Activated CD4-positive, alpha-beta memory T cell treated with anti-CD3 and anti-CD28 coated beads for 36 hours (primary cell): ENCODE measurements around the gene DHRSX. TPM values are rescaled to one million over a fixed set of nuclear protein-coding genes. Genes with fewer than 3 reads are reported as not detected.
"Not testable (repeated sequence)": the region's sequence is repeated elsewhere in the genome, so short reads cannot be mapped to it uniquely, and the experiment has no call there.

ENCODE experiments used
- CTCF ChIA-PET: fragments of 350-600 bp; sonication (Branson Sonifier 250); formaldehyde crosslinking; loops from one replicate; lab custom pipeline; 2021; ENCODE audit warnings: antibody characterized with exemption, inconsistent platforms; lab: Charles Lee
- POLR2A ChIA-PET: fragments of 350-600 bp; sonication (Branson Sonifier 250); formaldehyde crosslinking; loops from one replicate; lab custom pipeline; 2021; ENCODE audit warnings: antibody characterized with exemption; lab: Charles Lee
- DNase-seq: peaks from one replicate; pipeline ENCODE4 v3.0.0-alpha.2; 2020
- H3K27ac Mint-ChIP-seq: one replicate; pipeline ENCODE4 v1.8.0; 2021; ENCODE audit warnings: mixed read lengths
- H3K27me3 Mint-ChIP-seq: one replicate; pipeline ENCODE4 v1.8.0; 2021; ENCODE audit warnings: mixed read lengths
- H3K36me3 Mint-ChIP-seq: one replicate; pipeline ENCODE4 v1.8.0; 2021; ENCODE audit warnings: mixed read lengths
- H3K4me1 Mint-ChIP-seq: one replicate; pipeline ENCODE4 v1.8.0; 2021; ENCODE audit warnings: low read depth, mixed read lengths
- H3K4me3 Mint-ChIP-seq: one replicate; pipeline ENCODE4 v1.8.0; 2021; ENCODE audit warnings: mild to moderate bottlenecking, mixed read lengths
- H3K9me3 Mint-ChIP-seq: one replicate; pipeline ENCODE4 v1.8.0; 2021; ENCODE audit warnings: mixed read lengths
- intact Hi-C: fragments of 100-400 bp; cut with micrococcal nuclease; formaldehyde crosslinking; loops from one replicate; pipeline ENCODE4 v1.15.1; 2023
- total RNA-seq, 2 experiments: library from RNA; stranded (reverse); gene quantifications; one replicate each; pipeline ENCODE4 v1.2.3, GENCODE V29; 2021

The DHRSX gene
- total RNA-seq, 2 experiments from 2014 or later = 20.7 to 21.3 TPM

- H3K27ac Mint-ChIP-seq, POLR2A ChIA-PET, CTCF ChIA-PET, H3K9me3 Mint-ChIP-seq, intact Hi-C loops, H3K4me3 Mint-ChIP-seq, H3K4me1 Mint-ChIP-seq, H3K27me3 Mint-ChIP-seq, DNase-seq: not testable (repeated sequence)
- peaks cover 20% of the 10 kb centered on the region for H3K36me3 Mint-ChIP-seq
Observed at GRCh38 chrX:2312061-2312591, 188.7 kb downstream of the DHRSX start.

DNA sequence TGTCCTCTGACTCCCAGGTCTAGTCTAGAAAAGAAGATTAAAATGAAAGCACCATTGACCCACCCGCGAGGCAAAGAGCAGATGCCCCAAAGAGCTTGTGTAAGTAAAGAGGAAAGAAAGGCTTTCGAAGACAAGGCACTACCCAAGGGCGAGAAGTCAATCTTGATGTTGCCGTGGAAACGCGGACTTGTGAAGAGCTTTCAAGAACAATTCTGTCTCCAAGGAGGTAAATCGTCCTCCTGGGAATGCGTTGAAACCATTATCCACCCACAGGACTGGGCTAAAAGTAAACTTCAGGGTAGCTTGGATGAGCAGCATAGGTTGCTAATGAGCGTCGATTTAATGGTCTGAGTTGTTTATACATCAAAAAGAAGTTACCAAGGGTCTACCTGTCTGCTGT is 189.3 kb downstream of the DHRSX start:
- peaks cover 24% of the 10 kb centered on the region for H3K36me3 Mint-ChIP-seq
- H3K27me3 Mint-ChIP-seq = no peaks in the 10 kb centered on the region
- H3K4me1 Mint-ChIP-seq = no peaks in the 10 kb centered on the region
- CTCF ChIA-PET = no interaction called here
- no peak overlapping the region for H3K4me3 Mint-ChIP-seq
- H3K9me3 Mint-ChIP-seq = peaks cover 4% of the 10 kb centered on the region
- POLR2A ChIA-PET = no interaction called here
- intact Hi-C loops = no loop called here
- no peak for DNase-seq
- H3K27ac Mint-ChIP-seq = no peak overlapping the region

GRCh38 chrX:2301901-2302300 is 198.9 kb downstream of the DHRSX start:
- no peak for DNase-seq
- no peaks in the 10 kb centered on the region for H3K27me3 Mint-ChIP-seq
- peaks cover 21% of the 10 kb centered on the region for H3K36me3 Mint-ChIP-seq
- H3K9me3 Mint-ChIP-seq = peaks cover 12% of the 10 kb centered on the region
- ChIA-PET CTCF (no interaction called here), POLR2A (no interaction called here)
- no peaks in the 10 kb centered on the region for H3K4me1 Mint-ChIP-seq
- no peak overlapping the region for H3K4me3 Mint-ChIP-seq
- intact Hi-C loops = no loop called here
- no peak overlapping the region for H3K27ac Mint-ChIP-seq

DNA sequence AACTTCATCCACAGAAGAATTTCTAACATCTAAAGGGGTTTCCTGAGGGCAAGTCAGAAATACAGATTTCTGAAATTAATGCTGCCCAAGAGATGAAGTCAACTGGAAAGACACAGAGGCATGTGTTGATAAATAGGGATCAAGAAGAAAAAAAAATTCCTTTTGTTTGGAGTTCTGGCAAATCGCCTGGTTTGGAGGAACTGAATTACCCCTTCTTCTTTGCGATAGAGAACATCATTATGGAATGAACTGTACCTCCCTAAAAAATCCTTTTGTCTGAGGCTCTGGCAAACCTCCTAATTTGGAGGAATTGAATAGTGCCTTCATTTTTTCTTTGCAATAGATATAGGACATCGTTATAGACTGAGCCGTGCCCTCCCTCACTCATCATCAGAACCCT is 200.9 kb downstream of the DHRSX start:
- H3K9me3 Mint-ChIP-seq = peaks cover 10% of the 10 kb centered on the region
- POLR2A ChIA-PET = no interaction called here
- no peak for DNase-seq
- H3K27me3 Mint-ChIP-seq = no peaks in the 10 kb centered on the region
- H3K27ac Mint-ChIP-seq = no peak overlapping the region
- CTCF ChIA-PET = no interaction called here
- no peaks in the 10 kb centered on the region for H3K4me1 Mint-ChIP-seq
- intact Hi-C loops = no loop called here
- no peak overlapping the region for H3K4me3 Mint-ChIP-seq
- peaks cover 5% of the 10 kb centered on the region for H3K36me3 Mint-ChIP-seq

- Mint-ChIP-seq H3K27ac (no peak overlapping the region), H3K36me3 (peaks cover 49% of the 10 kb centered on the region), H3K4me1 (no peaks in the 10 kb centered on the region), H3K4me3 (no peak overlapping the region), H3K27me3 (no peaks in the 10 kb centered on the region), H3K9me3 (peaks cover 9% of the 10 kb centered on the region)
- POLR2A ChIA-PET = no interaction called here
- intact Hi-C loops = no loop called here
- DNase-seq = no peak
- CTCF ChIA-PET = no interaction called here
Observed at GRCh38 chrX:2286731-2287130, 214.0 kb downstream of the DHRSX start.

GRCh38 chrX:2284601-2285000 is 216.2 kb downstream of the DHRSX start:
- CTCF ChIA-PET = no interaction called here

GRCh38 chrX:2284133-2284532 is 216.6 kb downstream of the DHRSX start:
- DNase-seq = no peak
- intact Hi-C loops = no loop called here
- Mint-ChIP-seq H3K27ac (no peak overlapping the region), H3K36me3 (peaks cover 33% of the 10 kb centered on the region), H3K27me3 (no peaks in the 10 kb centered on the region), H3K4me1 (no peaks in the 10 kb centered on the region), H3K9me3 (peaks cover 9% of the 10 kb centered on the region), H3K4me3 (no peak overlapping the region)
- ChIA-PET POLR2A (no interaction called here), CTCF (no interaction called here)

More at GRCh38 chrX:2284601-2285000, 216.2 kb downstream of the DHRSX start:
- no peak for DNase-seq
- POLR2A ChIA-PET = no interaction called here
- peaks cover 37% of the 10 kb centered on the region for H3K36me3 Mint-ChIP-seq
- intact Hi-C loops = no loop called here
- H3K27me3 Mint-ChIP-seq = no peaks in the 10 kb centered on the region
- peaks cover 9% of the 10 kb centered on the region for H3K9me3 Mint-ChIP-seq
- H3K27ac Mint-ChIP-seq = no peak overlapping the region
- no peak overlapping the region for H3K4me3 Mint-ChIP-seq
- no peaks in the 10 kb centered on the region for H3K4me1 Mint-ChIP-seq

DNA sequence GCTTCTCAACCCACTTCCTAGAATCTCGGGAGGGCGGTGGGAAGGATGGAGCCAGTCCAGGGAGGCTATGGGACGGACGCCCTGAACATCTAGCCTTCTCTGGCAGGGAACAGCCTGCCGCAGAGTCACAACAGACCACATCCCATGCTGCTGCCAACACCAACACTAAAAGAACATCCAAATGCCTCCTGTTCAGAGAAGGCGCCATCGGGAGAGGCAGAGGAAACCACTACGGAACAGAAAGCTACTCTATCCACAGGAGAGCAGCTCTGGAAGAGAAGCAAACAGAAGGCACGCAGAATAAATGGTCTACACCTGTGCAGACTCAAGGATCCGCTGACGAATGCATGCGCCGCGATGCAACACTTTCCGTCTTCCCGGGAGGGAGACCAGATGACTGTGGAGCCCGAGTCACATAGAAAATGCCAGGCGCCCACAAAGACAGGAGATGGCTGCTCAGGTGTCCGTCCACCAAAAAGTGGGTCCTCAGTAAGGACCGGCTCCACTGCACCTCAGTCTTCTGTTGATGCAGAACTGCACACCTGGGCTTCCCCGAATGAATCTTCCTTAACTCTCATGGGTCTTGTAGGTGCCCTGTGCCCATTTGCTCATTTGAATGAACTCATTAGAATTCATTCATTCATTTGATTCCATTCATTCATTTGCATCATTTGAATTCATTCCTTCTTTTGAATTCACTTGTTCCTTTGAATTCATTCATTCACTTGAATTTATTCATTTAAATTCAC is 217.5 kb downstream of the DHRSX start:
- CTCF ChIA-PET = no interaction called here
- Mint-ChIP-seq H3K36me3 (peaks cover 26% of the 10 kb centered on the region), H3K9me3 (peaks cover 9% of the 10 kb centered on the region), H3K4me1 (no peaks in the 10 kb centered on the region), H3K27ac (no peak overlapping the region), H3K27me3 (no peaks in the 10 kb centered on the region), H3K4me3 (no peak overlapping the region)
- no peak for DNase-seq
- POLR2A ChIA-PET = no interaction called here
- intact Hi-C loops = no loop called here

GRCh38 chrX:2282490-2283090 is 218.2 kb downstream of the DHRSX start:
- Mint-ChIP-seq H3K27me3 (no peaks in the 10 kb centered on the region), H3K4me3 (no peak overlapping the region), H3K9me3 (peaks cover 9% of the 10 kb centered on the region), H3K36me3 (peaks cover 24% of the 10 kb centered on the region), H3K4me1 (no peaks in the 10 kb centered on the region), H3K27ac (no peak overlapping the region)
- intact Hi-C loops = no loop called here
- CTCF ChIA-PET = no interaction called here
- POLR2A ChIA-PET = no interaction called here
- DNase-seq = no peak

DNA sequence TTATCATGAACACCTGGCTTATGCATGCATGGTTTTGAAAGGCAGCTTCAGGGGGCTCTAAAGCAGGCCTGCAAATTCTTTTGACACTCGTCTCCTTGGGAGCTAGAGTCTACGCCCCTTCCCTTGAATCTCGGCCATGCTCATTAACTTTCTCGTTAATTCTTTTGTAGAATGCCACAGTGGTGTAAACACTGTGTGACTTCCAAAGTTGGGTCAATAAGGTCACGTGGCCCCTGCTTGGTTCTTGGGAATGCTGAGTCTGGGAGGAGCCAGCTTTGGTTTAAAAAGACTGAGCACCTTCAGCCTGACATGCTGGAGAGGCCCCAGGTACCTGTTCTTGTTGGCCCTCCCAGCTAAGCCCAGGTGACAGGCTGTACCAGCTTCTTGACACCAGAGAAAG is 228.4 kb downstream of the DHRSX start:
- Mint-ChIP-seq H3K4me3 (no peak overlapping the region), H3K36me3 (peaks cover 28% of the 10 kb centered on the region), H3K27ac (no peak overlapping the region), H3K27me3 (no peaks in the 10 kb centered on the region), H3K9me3 (peaks cover 1% of the 10 kb centered on the region), H3K4me1 (no peaks in the 10 kb centered on the region)
- no peak for DNase-seq
- intact Hi-C loops = no loop called here
- ChIA-PET POLR2A (no interaction called here), CTCF (no interaction called here)

DNA sequence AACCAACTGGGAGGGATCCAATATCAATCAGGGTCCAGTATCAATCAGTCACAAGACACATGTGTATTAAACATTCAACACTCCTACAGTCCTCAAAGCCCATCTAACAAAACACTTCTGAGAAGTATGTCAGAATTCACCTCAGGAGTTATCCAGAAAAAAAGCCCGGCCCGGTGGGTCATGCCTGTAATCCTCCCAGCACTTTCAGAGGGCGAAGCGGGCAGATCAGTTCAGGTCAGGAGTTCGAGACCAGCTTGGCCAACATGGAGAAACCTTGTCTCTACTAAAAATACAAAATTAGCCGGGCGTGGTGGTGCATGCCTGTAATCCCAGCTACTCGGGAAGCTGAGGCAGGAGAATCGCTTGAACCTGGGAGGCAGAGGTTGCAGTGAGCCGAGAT is 229.2 kb downstream of the DHRSX start:
- H3K9me3 Mint-ChIP-seq, intact Hi-C loops, DNase-seq, H3K4me1 Mint-ChIP-seq, CTCF ChIA-PET, H3K4me3 Mint-ChIP-seq, H3K27ac Mint-ChIP-seq, H3K27me3 Mint-ChIP-seq, POLR2A ChIA-PET: not testable (repeated sequence)
- peaks cover 32% of the 10 kb centered on the region for H3K36me3 Mint-ChIP-seq

GRCh38 chrX:2270783-2271182 is 230.0 kb downstream of the DHRSX start:
- intact Hi-C loops, H3K4me1 Mint-ChIP-seq, H3K4me3 Mint-ChIP-seq, POLR2A ChIA-PET, DNase-seq, CTCF ChIA-PET, H3K27me3 Mint-ChIP-seq, H3K27ac Mint-ChIP-seq, H3K9me3 Mint-ChIP-seq: not testable (repeated sequence)
- H3K36me3 Mint-ChIP-seq = peaks cover 31% of the 10 kb centered on the region

- Mint-ChIP-seq H3K27ac (no peak overlapping the region), H3K4me1 (no peaks in the 10 kb centered on the region), H3K27me3 (no peaks in the 10 kb centered on the region), H3K9me3 (peaks cover 1% of the 10 kb centered on the region), H3K36me3 (peaks cover 32% of the 10 kb centered on the region), H3K4me3 (no peak overlapping the region)
- CTCF ChIA-PET = no interaction called here
- DNase-seq = no peak
- POLR2A ChIA-PET = no interaction called here
- intact Hi-C loops = no loop called here
Observed at GRCh38 chrX:2267890-2268289, 232.9 kb downstream of the DHRSX start.
